Psoas muscle (tissue), 8 donors: ENCODE measurements around the gene NUMB. TPM values are rescaled to one million over a fixed set of nuclear protein-coding genes. Genes with fewer than 3 reads are reported as not detected.

Experiments used
- ATAC-seq, 4 donors: fragments of 200-7000 bp; cut with Tn5 transposase; one replicate each; pipeline ENCODE4 v1.9.1; 2020; ENCODE audit warnings: moderate library complexity in 3 of 4, mild to moderate bottlenecking in 2 of 4
- DNase-seq, 2 donors: peaks; one replicate each; pipeline ENCODE4 v3.0.0-alpha.2; 2020
- H3K27ac ChIP-seq: fragments of 200-600 bp; one replicate; pipeline ENCODE4 v1.8.0; 2022
- H3K27me3 ChIP-seq, 3 donors: fragments of 200-600 bp in 1 of 3; one replicate each; pipeline versions ENCODE4 v1.6.1 to v1.8.0; 2013 to 2022; ENCODE audit warnings: low read length in 2 of 3, mild to moderate bottlenecking in 2 of 3, moderate library complexity in 1 of 3; ENCODE audit not compliant: insufficient read depth in 3 of 3
- H3K36me3 ChIP-seq, 2 donors: fragments of 200-600 bp in 1 of 2; one replicate each; pipeline versions ENCODE4 v1.6.1 to v1.8.0; 2013 to 2022; ENCODE audit warnings: low read depth in 1 of 2, mild to moderate bottlenecking in 1 of 2, moderate library complexity in 1 of 2; ENCODE audit not compliant: insufficient read depth in 1 of 2
- H3K4me1 ChIP-seq: fragments of 200-600 bp; one replicate; pipeline ENCODE4 v1.8.0; 2022
- H3K4me3 ChIP-seq: fragments of 200-600 bp; one replicate; pipeline ENCODE4 v1.8.0; 2022; ENCODE audit warnings: mild to moderate bottlenecking
- H3K9me3 ChIP-seq: fragments of 200-600 bp; one replicate; pipeline ENCODE4 v1.8.0; 2022
- CTCF ChIP-seq: fragments of 200-600 bp; IDR thresholded peaks from one replicate; pipeline ENCODE4 v1.8.0; 2022; ENCODE audit warnings: antibody characterized with exemption
- WGBS, 3 donors: extraction: QIAGEN DNeasy Blood & Tissue Kit; methylation state at CpG; one replicate each; pipeline versions ENCODE4 v1.1.6 to v1.1.7; 2013; 5-methylcytosine and 5-hydroxymethylcytosine counted together
- intact Hi-C, 2 donors: fragments of 100-400 bp; cut with DNase I; formaldehyde crosslinking; loops; one replicate each; pipeline versions ENCODE4 v1.11.0 to v1.14.2; 2022
- polyA plus RNA-seq, 3 donors: library from polyadenylated mRNA; stranded (reverse); fragments of 200-250 nt; gene quantifications; one replicate each; pipeline ENCODE4 v1.2.3, GENCODE V29; 2013
- total RNA-seq, 4 donors: library from RNA; stranded (reverse); fragmentation: NEBNext Ultra II Directional in 2 of 4; extraction: Animal tissue kit (Norgen Biotek cat#: 25700) in 2 of 4; gene quantifications; one replicate each; pipeline versions ENCODE4 v1.2.1 to v1.2.4, GENCODE V29; 2021 to 2023
- donor health status: healthy with polysubstance abuse.
- donor health status: DM: no; HTN: no; CAD: no; lungs with moderate emphysema.
- donor health status: Bipolar disorder and iron deficiency.
- donor health status: healthy.
- donor health status: DM: yes; HTN: yes; CAD: no.
- donor health status: DM: no; HTN: no; CAD: no.
- donor health status: DM: no; HTN: no; CAD: no.
- donor health status: DM: yes; HTN: yes; CAD: no.

The NUMB gene
- total and polyA plus RNA-seq, 7 donors = 12.5 to 26.4 (median 24.6) TPM

- no peak for DNase-seq
- Histone ChIP-seq H3K4me3 (peak overlapping the region; percentile 80), H3K4me1 (peaks cover 18% of the 10 kb centered on the region), H3K36me3 (peaks cover 0 to 8% of the 10 kb centered on the region in 2 donors), H3K27ac (no peak overlapping the region), H3K9me3 (no peaks in the 10 kb centered on the region), H3K27me3 (no peaks in the 10 kb centered on the region)
- WGBS, 3 donors = 66 to 71% (median 70%) methylated on average over 6 of the region's 6 CpGs
- intact Hi-C loops = loop anchor here in 1 of 2 donors (5.0 kb wide), 1 partner anchor 123 kb away; the partner anchor contains the start of gene ACOT6
- ATAC-seq = no peak
- TF ChIP-seq CTCF = no peak
Observed at GRCh38 chr14:73489481-73490175, 31.3 kb upstream of the NUMB start.

DNA sequence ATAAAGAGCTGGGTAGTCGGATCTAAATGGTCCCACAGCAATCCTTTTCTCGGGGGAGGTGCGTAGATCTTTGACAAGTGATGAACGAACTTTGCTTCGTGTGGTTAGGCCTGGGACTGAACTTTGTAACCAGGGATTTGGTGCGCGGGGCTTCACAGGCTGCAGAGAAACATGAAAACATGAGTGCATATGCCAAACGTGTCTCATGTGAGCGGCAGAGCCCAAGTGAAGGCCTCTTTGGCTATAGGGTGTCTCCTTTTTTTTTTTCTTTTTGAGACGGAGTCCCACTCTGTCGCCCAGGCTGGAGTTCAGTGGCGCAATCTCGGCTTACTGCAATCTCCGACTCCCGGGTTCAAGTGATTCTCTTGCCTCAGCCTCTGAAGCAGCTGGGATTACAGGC, 20.3 kb upstream of the NUMB start:
- intact Hi-C loops = no loop called here
- no peak for ATAC-seq
- no peak for DNase-seq
- H3K4me3 ChIP-seq = no peak overlapping the region
- no peak for TF ChIP-seq CTCF
- H3K9me3 ChIP-seq = no peaks in the 10 kb centered on the region
- H3K27ac ChIP-seq = no peak overlapping the region
- no peaks in the 10 kb centered on the region for H3K4me1 ChIP-seq
- H3K27me3 ChIP-seq = no peaks in the 10 kb centered on the region
- H3K36me3 ChIP-seq = no peaks in the 10 kb centered on the region
- WGBS, 3 donors = 85 to 87% (median 86%) methylated on average over 15 of the region's 15 CpGs

DNA sequence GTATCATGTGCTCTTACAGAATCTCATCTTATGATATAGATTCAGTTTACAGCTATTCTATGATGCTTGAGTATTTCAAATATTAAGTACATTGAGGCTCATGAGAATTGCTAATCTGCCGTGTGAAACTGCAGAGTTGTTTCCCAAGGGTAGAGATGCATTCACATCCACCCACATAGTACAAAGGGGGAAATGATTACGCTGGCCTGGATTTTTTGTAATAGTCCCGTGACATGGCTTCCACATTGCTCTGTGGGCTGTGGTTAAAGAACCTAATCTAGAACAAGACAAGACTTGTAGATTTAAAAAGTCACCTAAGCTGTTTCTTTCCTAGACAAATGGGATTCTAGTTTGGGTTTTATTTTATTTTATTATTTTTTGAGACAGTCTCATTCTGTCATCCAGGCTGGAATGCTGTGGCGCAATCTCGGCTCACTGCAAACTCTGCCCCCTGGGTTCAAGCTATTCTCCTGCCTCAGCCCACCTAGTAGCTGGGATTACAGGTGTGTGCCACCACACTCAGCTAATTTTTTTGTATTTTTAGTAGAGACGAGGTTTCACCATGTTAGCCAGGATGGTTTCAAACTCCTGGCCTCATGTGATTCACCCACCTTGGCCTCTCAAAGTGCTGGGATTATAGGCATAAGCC, 19.4 kb upstream of the NUMB start:
- H3K27me3 ChIP-seq = no peaks in the 10 kb centered on the region
- H3K4me3 ChIP-seq = no peak overlapping the region
- no peak for ATAC-seq
- intact Hi-C loops = no loop called here
- H3K4me1 ChIP-seq = no peaks in the 10 kb centered on the region
- 78 to 85% (median 84%) methylated on average over 6 of the region's 6 CpGs for WGBS, 3 donors
- no peak for TF ChIP-seq CTCF
- no peak overlapping the region for H3K27ac ChIP-seq
- no peaks in the 10 kb centered on the region for H3K9me3 ChIP-seq
- no peak for DNase-seq
- H3K36me3 ChIP-seq = no peaks in the 10 kb centered on the region

DNA sequence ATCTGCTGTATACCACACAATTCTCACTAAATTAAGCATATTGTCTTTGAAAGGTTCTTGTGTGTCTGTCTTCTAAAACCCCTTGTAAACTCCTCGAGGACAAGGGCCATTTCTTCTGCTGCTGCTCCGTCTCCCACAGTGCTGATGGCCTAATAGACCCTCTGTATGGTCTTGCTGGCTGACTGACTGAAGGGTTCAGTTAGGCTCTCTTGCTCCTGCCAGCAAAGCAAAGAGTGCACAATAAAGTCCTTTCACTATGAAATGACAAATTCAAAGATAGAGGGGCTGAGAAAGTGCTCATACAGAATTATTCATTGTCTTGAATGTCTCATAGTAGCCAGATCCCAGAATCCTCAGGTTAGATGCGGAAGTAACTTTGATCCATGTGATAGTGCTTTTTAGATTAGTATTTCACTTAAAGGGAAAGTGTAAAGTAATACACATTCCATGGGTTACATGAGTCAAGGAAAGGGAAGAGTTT, 18.1 kb upstream of the NUMB start:
- Histone ChIP-seq H3K27ac (no peak overlapping the region), H3K4me1 (no peaks in the 10 kb centered on the region), H3K27me3 (no peaks in the 10 kb centered on the region), H3K4me3 (no peak overlapping the region), H3K9me3 (no peaks in the 10 kb centered on the region), H3K36me3 (no peaks in the 10 kb centered on the region)
- ATAC-seq = no peak
- no peak for TF ChIP-seq CTCF
- intact Hi-C loops = no loop called here
- DNase-seq = no peak
- 48 to 55% (median 50%) methylated on average over 3 of the region's 3 CpGs for WGBS, 3 donors
